ENCODE data around the gene ZNF695. TPM values are rescaled to one million over a fixed set of nuclear protein-coding genes. Genes with fewer than 3 reads are reported as not detected.

ZNF695 gene
- total and polyA plus RNA-seq, 2 donors from 2014 or later = 0.44 TPM; not detected in 1

DNA sequence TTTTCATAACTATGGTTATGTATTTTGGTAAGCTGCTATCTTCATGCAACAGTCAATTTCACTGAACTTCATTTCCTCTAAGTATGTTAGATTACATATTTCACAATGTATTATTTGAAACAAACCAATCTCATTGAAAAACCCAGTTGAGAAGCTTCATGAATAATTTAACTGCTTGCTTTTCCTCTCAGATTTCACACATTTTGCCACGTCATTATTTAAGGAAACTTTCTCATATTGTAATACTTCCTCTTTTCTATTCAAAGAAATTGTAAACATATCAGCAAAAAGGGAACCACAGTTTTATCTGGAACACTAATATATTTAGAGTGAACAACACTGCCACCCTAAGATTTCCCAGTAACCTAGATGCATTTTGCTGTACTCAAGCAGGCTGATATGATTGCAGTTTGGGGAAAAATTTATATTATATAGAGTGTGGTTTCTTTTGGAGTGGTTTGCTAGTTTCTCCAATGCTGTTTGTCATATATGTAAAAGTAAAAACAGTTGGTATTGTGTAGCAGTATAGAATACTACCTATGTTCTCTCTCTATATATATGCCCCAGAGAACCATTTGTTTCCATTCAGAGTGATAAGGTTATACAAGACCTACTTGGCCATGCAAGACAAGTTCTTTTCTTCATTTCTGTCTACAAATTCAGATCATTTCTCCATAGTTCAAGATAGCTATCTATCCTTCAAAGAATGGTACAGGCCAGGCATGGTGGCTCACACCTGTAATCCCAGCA, 47.7 kb downstream of the ZNF695 start:
- TF ChIP-seq, protein P1, sequence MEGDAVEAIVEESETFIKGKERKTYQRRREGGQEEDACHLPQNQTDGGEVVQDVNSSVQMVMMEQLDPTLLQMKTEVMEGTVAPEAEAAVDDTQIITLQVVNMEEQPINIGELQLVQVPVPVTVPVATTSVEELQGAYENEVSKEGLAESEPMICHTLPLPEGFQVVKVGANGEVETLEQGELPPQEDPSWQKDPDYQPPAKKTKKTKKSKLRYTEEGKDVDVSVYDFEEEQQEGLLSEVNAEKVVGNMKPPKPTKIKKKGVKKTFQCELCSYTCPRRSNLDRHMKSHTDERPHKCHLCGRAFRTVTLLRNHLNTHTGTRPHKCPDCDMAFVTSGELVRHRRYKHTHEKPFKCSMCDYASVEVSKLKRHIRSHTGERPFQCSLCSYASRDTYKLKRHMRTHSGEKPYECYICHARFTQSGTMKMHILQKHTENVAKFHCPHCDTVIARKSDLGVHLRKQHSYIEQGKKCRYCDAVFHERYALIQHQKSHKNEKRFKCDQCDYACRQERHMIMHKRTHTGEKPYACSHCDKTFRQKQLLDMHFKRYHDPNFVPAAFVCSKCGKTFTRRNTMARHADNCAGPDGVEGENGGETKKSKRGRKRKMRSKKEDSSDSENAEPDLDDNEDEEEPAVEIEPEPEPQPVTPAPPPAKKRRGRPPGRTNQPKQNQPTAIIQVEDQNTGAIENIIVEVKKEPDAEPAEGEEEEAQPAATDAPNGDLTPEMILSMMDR (IDR thresholded peaks at IDR 0.05; ENCODE audit: borderline replicate concordance, extremely low read depth, insufficient read depth) = no peak

DNA sequence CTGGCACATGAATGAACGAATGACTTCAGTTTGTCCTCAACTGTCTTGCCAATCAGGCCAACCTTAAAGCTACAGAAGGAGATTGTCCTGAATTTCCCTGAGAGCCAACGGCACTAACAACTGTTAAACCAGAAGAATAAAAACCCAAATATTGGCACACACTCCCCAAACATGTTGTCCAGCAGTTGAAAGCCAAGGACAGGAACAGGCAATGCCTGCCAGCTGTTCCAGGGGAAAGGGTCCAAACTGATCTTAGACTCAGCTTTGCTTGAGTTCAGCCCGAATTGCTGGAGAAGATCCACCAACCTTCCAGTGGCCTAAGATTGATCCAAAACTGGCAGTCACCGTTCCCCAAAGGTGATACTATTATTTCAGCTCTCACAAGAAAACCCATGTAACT, 53.7 kb downstream of the ZNF695 start:
- intact Hi-C loops (cut with DNase I) = no loop called here
- DNase-seq (no peak), FAIRE-seq (no peak)
- Histone ChIP-seq H3K9ac (ENCODE audit: low read length in 3 of 3) (no peak overlapping the region), H3K27me3 (ENCODE audit: control insufficient read depth, insufficient read depth, low read length) (no peaks in the 10 kb centered on the region), H3K36me3 (ENCODE audit: control insufficient read depth in 2 of 3, insufficient read depth in 3 of 3, low read length in 3 of 3) (no peaks in the 10 kb centered on the region), H3K4me1 (ENCODE audit: control insufficient read depth in 2 of 3, insufficient read depth in 2 of 3, low read depth in 1 of 3, low read length in 3 of 3) (no peaks in the 10 kb centered on the region), H3K9me3 (ENCODE audit: control insufficient read depth in 2 of 3, insufficient read depth in 1 of 3, low read length in 3 of 3) (no peaks in the 10 kb centered on the region), H3K27ac (ENCODE audit: low read depth in 2 of 2, low read length in 2 of 2) (no peak overlapping the region), H3K4me3 (ENCODE audit: low read length in 3 of 3) (no peak overlapping the region)
- TF ChIP-seq, protein P1 (IDR thresholded peaks at IDR 0.05; ENCODE audit: borderline replicate concordance, extremely low read depth, insufficient read depth) = no peak

More for the DNA sequence above, 47.7 kb downstream of the ZNF695 start:
- no peaks in the 10 kb centered on the region for H3K27me3 ChIP-seq (ENCODE audit: control insufficient read depth, insufficient read depth, low read length)
- H3K9ac ChIP-seq (ENCODE audit: low read length in 3 of 3) = no peak overlapping the region
- no peaks in the 10 kb centered on the region for H3K4me1 ChIP-seq (ENCODE audit: control insufficient read depth in 2 of 3, insufficient read depth in 2 of 3, low read depth in 1 of 3, low read length in 3 of 3)
- no peak overlapping the region for H3K4me3 ChIP-seq (ENCODE audit: low read length in 3 of 3)
- H3K36me3 ChIP-seq (ENCODE audit: control insufficient read depth in 2 of 3, insufficient read depth in 3 of 3, low read length in 3 of 3) = no peaks in the 10 kb centered on the region
- FAIRE-seq = no peak
- H3K9me3 ChIP-seq (ENCODE audit: control insufficient read depth in 2 of 3, insufficient read depth in 1 of 3, low read length in 3 of 3) = no peaks in the 10 kb centered on the region
- H3K27ac ChIP-seq (ENCODE audit: low read depth in 2 of 2, low read length in 2 of 2) = no peak overlapping the region
- no peak for DNase-seq
- intact Hi-C loops (cut with DNase I) = no loop called here

DNA sequence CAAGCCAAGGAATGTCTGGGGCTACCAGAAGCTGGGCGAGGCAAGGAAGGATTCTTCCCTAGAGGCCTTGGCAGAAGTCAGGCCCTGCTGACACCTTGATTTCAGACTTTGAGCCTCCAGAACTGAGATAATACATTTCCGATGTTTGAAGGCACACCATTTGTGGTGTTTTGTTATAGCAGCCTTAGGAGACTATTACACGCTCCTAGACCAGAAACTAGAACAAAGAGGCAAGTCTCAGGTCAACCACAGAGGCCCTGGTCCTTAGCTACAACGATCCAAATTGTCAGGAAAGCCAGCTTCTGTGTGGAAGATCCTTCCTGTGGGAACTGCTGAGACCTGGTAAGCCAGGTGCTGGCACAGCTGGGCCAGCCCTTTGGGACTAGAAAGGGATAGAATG, 56.4 kb downstream of the ZNF695 start:
- DNase-seq = no peak
- Histone ChIP-seq H3K27me3 (ENCODE audit: control insufficient read depth, insufficient read depth, low read length) (no peaks in the 10 kb centered on the region), H3K9me3 (ENCODE audit: control insufficient read depth in 2 of 3, insufficient read depth in 1 of 3, low read length in 3 of 3) (no peaks in the 10 kb centered on the region), H3K4me3 (ENCODE audit: low read length in 3 of 3) (no peak overlapping the region), H3K36me3 (ENCODE audit: control insufficient read depth in 2 of 3, insufficient read depth in 3 of 3, low read length in 3 of 3) (no peaks in the 10 kb centered on the region), H3K9ac (ENCODE audit: low read length in 3 of 3) (no peak overlapping the region), H3K4me1 (ENCODE audit: control insufficient read depth in 2 of 3, insufficient read depth in 2 of 3, low read depth in 1 of 3, low read length in 3 of 3) (no peaks in the 10 kb centered on the region), H3K27ac (ENCODE audit: low read depth in 2 of 2, low read length in 2 of 2) (no peak overlapping the region)
- intact Hi-C loops (cut with DNase I) = no loop called here
- TF ChIP-seq, protein P1 (IDR thresholded peaks at IDR 0.05; ENCODE audit: borderline replicate concordance, extremely low read depth, insufficient read depth) = no peak
- FAIRE-seq = no peak

All from kidney (tissue), 14 donors.